NCI-H1105 (cell line): ENCODE measurements around the gene SPACA5.
"Not testable (repeated sequence)": the region's sequence is repeated elsewhere in the genome, so short reads cannot be mapped to it uniquely, and the experiment has no call there.

Source experiments
- DNase-seq: peaks from one replicate; lab custom pipeline; 2025; lab: John Stamatoyannopoulos, UW

The SPACA5 gene

GRCh38 chrX:48021026-48021900, 14.5 kb downstream of the SPACA5 start:
- peak; percentile 50 for DNase-seq

GRCh38 chrX:48022100-48022499, 15.3 kb downstream of the SPACA5 start:
- no peak for DNase-seq

GRCh38 chrX:48022738-48023137, 15.9 kb downstream of the SPACA5 start:
- no peak for DNase-seq

GRCh38 chrX:48025561-48025960, 18.8 kb downstream of the SPACA5 start:
- peak; percentile 45 for DNase-seq

GRCh38 chrX:48027545-48027944, 20.8 kb downstream of the SPACA5 start:
- DNase-seq: not testable (repeated sequence)

GRCh38 chrX:48028091-48028490, 21.3 kb downstream of the SPACA5 start:
- no peak for DNase-seq

GRCh38 chrX:48030237-48030636, 23.4 kb downstream of the SPACA5 start:
- no peak for DNase-seq

- not testable (repeated sequence) for DNase-seq
Measured at GRCh38 chrX:48030641-48031173, 23.9 kb downstream of the SPACA5 start.

- DNase-seq: no peak
Measured at GRCh38 chrX:48035891-48036290, 29.1 kb downstream of the SPACA5 start.

GRCh38 chrX:48043056-48043455, 36.3 kb downstream of the SPACA5 start:
- no peak for DNase-seq

GRCh38 chrX:48045410-48046311, 38.9 kb downstream of the SPACA5 start:
- no peak for DNase-seq

GRCh38 chrX:48046846-48047245, 40.1 kb downstream of the SPACA5 start:
- DNase-seq: no peak

GRCh38 chrX:48058621-48059295, 52.0 kb downstream of the SPACA5 start:
- no peak for DNase-seq

- DNase-seq: no peak
Measured at GRCh38 chrX:48059296-48059639, 52.5 kb downstream of the SPACA5 start.
